Muscle layer of duodenum (tissue), 2 donors: ENCODE measurements around the gene AMIGO1.

Experiments
- H3K27ac ChIP-seq: one replicate; pipeline ENCODE4 v1.7.0; 2013; ENCODE audit warnings: mild to moderate bottlenecking, low read length
- H3K27me3 ChIP-seq: one replicate; pipeline ENCODE4 v1.7.0; 2013; ENCODE audit warnings: low read depth, mild to moderate bottlenecking, control low read depth, low read length
- H3K36me3 ChIP-seq, 2 donors: one replicate each; pipeline ENCODE4 v1.7.0; 2013; ENCODE audit warnings: low read length in 2 of 2, control low read depth in 1 of 2, mild to moderate bottlenecking in 1 of 2; ENCODE audit not compliant: insufficient read depth in 2 of 2, control insufficient read depth in 1 of 2
- H3K4me1 ChIP-seq, 2 donors: one replicate each; pipeline ENCODE4 v1.7.0; 2013; ENCODE audit warnings: low read length in 2 of 2, mild to moderate bottlenecking in 2 of 2, control low read depth in 1 of 2, moderate library complexity in 1 of 2; ENCODE audit not compliant: insufficient read depth in 2 of 2, control insufficient read depth in 1 of 2
- H3K4me3 ChIP-seq, 2 donors: one replicate each; pipeline ENCODE4 v1.7.0; 2013; ENCODE audit warnings: low read length in 2 of 2, low read depth in 1 of 2, mild to moderate bottlenecking in 1 of 2
- H3K9me3 ChIP-seq, 2 donors: one replicate each; pipeline ENCODE4 v1.7.0; 2013; ENCODE audit warnings: low read length in 2 of 2, control low read depth in 1 of 2, mild to moderate bottlenecking in 1 of 2; ENCODE audit not compliant: control insufficient read depth in 1 of 2
- donor health status: healthy.

Gene AMIGO1

DNA sequence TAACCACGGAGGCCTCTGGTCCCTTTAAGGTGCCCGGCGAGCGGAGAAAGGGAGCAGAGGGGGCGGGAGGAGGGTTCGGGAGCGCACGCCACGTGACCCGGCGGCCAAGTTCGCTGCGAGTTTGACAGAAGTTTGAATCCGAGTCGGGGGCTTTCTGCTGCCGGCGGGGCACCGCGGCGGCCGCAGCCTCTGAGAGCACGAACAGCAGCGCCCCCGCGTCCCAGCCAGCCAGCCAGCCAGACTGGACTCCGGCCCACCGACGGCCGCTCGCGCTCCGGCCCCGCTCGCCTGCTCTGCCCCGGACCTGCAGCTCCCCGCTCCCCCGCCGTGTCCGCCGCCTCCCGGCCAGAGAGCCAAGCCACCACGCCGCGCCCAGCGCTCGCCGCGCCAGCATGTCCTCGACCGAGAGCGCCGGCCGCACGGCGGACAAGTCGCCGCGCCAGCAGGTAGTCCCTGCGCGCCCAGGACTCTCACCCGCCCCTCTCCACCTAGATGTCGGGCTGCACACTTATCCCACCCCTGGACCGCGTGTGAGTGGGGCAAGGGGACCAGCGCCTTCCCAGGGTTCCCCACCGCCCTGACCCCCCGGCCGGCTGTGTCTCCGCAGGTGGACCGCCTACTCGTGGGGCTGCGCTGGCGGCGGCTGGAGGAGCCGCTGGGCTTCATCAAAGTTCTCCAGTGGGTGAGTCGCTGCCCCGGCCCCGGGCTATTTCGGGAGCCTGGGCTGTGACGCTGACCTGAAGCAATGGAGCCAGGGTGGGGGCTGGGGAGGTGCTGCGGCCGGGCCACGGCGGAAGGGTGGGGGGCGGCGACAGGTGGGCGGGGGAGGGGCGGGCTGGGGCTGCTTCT is 42.9 kb downstream of the AMIGO1 start, which contains the start of gene SYPL2:
Gene SYPL2, plus strand, starts transcription at position 95 of the 849 bp plus-strand sequence. Its CDS starts 298 bp downstream, at position 393.
- H3K4me3 ChIP-seq = peak within 1 kb of the TSS; percentile 59 to 79
- no peaks in the 10 kb centered on the region for H3K36me3 ChIP-seq
- H3K4me1 ChIP-seq = peaks cover 0 to 9% of the 10 kb centered on the region in 2 donors
- H3K27ac ChIP-seq = no peak within 1 kb of the TSS
- no peaks in the 10 kb centered on the region for H3K9me3 ChIP-seq
- peaks cover 5% of the 10 kb centered on the region for H3K27me3 ChIP-seq

DNA sequence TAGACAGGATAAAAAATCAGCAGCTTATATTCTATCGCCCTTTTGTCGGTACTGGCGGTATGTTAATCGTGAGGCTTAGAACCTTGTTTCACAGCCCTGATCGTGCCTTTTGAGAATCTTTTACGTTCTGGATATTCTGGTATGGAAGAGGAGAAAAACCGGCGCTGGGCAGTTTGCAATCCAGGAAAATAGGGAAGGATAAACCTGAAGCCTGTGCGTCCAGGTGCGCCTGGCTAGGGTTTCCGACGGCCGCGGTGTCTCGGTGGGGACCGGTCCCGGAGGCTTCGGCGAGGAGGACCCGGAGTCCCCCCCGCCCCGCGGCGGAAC is 43.4 kb downstream of the AMIGO1 start:
- Histone ChIP-seq H3K36me3 (no peaks in the 10 kb centered on the region), H3K4me1 (peaks cover 0 to 9% of the 10 kb centered on the region in 2 donors), H3K27me3 (peaks cover 5% of the 10 kb centered on the region), H3K4me3 (peak overlapping the region; percentile 59 to 79), H3K27ac (no peak overlapping the region), H3K9me3 (no peaks in the 10 kb centered on the region)

DNA sequence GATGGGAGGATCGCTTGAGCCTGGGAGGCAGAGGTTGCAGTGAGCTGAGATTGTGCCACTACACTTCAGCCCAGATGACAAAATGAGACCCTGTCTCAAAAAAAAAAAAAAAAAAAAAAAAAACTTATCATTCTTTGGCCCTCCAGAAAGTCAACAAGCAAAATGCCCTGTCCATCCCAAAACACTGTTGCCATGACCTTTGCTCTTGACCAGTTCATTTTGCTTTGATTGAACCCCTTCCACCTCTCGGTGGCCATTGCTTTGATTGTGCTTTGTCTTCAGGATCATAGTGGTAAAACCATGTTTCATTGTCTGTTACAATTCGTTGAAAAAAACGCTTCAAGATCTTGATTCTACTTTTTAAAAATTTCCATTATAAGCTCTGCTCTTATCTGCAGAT is 51.7 kb downstream of the AMIGO1 start:
- no peaks in the 10 kb centered on the region for H3K36me3 ChIP-seq
- H3K4me1 ChIP-seq = no peaks in the 10 kb centered on the region
- H3K27ac ChIP-seq = no peak overlapping the region
- H3K27me3 ChIP-seq = no peaks in the 10 kb centered on the region
- no peak overlapping the region for H3K4me3 ChIP-seq
- H3K9me3 ChIP-seq = peaks cover 0 to 2% of the 10 kb centered on the region in 2 donors

- H3K27ac ChIP-seq = no peak overlapping the region
- H3K9me3 ChIP-seq = peaks cover 0 to 2% of the 10 kb centered on the region in 2 donors
- no peaks in the 10 kb centered on the region for H3K27me3 ChIP-seq
- H3K36me3 ChIP-seq = no peaks in the 10 kb centered on the region
- no peak overlapping the region for H3K4me3 ChIP-seq
- no peaks in the 10 kb centered on the region for H3K4me1 ChIP-seq
Measured at GRCh38 chr1:109454497-109455133, 54.9 kb downstream of the AMIGO1 start.
